ENCODE results near the gene ANO4. TPM values are rescaled to one million over a fixed set of nuclear protein-coding genes. Genes with fewer than 3 reads are reported as not detected.

ANO4 gene
- total RNA-seq, 1 experiment from 2014 or later, result 5.7 TPM

DNA sequence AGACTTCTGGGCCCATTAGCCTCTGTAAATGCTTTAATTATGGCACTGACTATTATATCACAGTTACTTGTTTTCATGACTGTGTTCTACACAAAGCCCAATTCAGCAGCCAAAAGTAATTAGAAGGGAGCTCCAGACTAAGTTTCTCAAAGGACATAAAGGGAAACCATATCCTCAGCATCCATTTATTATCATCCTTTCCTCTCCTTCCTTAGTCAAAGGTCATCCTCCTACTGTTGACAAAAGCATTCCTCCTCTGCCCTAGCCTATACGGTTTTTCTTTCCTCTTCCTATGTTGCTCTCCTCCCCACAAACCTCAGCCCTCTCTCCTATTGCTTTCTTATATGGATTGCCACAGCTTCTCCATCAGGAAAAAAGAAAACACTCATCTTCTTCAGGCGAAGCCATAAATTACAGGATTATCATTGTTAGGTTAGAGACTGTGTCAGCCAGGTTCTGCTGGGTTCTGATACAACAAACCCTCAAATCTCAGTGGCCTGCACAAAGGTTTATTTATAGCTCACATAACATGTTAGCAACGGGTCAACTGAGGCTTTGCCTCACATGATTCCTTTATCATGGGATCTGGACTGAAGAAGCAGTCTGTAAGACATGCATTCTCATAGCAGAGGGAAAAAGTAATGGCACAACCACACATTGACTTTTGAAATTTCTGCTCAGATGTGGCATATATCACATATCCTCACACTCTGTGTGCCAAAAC, 208.3 kb downstream of the ANO4 start:
- no peak overlapping the region for H3K27ac ChIP-seq (ENCODE audit: insufficient read length, low read depth, low read length)
- H3K79me1 ChIP-seq (ENCODE audit: insufficient read depth, low read depth, low read length, poor library complexity, severe bottlenecking), result no peaks in the 10 kb centered on the region
- no peak overlapping the region for H4K91ac ChIP-seq (ENCODE audit: insufficient read length, low read depth, low read length)
- no peaks in the 10 kb centered on the region for H3K27me3 ChIP-seq (ENCODE audit: insufficient read depth, low read length)
- no peak overlapping the region for H2AK5ac ChIP-seq (ENCODE audit: insufficient read length, low read length)
- no peak overlapping the region for H4K5ac ChIP-seq (ENCODE audit: insufficient read length, low read depth, low read length)
- no peak overlapping the region for H2BK5ac ChIP-seq (ENCODE audit: insufficient read length, low read length)
- no peak overlapping the region for H3K4me3 Mint-ChIP-seq
- no peak overlapping the region for H2BK120ac ChIP-seq (ENCODE audit: low read depth, low read length, poor library complexity, severe bottlenecking)
- no peaks in the 10 kb centered on the region for H4K20me1 ChIP-seq (ENCODE audit: control insufficient read depth, insufficient read depth, insufficient read length)
- H3K27me3 Mint-ChIP-seq (ENCODE audit: low read depth), result no peaks in the 10 kb centered on the region
- no peaks in the 10 kb centered on the region for H3K9me3 Mint-ChIP-seq
- no peak overlapping the region for H2BK15ac ChIP-seq (ENCODE audit: low read depth, low read length)
- H3K4me2 ChIP-seq (ENCODE audit: insufficient read depth, insufficient read length, low read length), result no peak overlapping the region
- H3T11ph ChIP-seq (ENCODE audit: low read length), result no peak overlapping the region
- no peak overlapping the region for H3K18ac ChIP-seq (ENCODE audit: insufficient read length, low read depth, low read length)
- H2AFZ ChIP-seq (ENCODE audit: low read length), result no peak overlapping the region
- H2BK20ac ChIP-seq (ENCODE audit: low read depth, low read length, poor library complexity, severe bottlenecking), result no peak overlapping the region
- no CpG with 5 or more reads among the region's 3 CpGs for WGBS (ENCODE audit: extremely low coverage, insufficient read length, low lambda C conversion rate)
- H3K79me2 ChIP-seq (ENCODE audit: insufficient read depth, low read length), result no peaks in the 10 kb centered on the region
- TF ChIP-seq, protein P1, sequence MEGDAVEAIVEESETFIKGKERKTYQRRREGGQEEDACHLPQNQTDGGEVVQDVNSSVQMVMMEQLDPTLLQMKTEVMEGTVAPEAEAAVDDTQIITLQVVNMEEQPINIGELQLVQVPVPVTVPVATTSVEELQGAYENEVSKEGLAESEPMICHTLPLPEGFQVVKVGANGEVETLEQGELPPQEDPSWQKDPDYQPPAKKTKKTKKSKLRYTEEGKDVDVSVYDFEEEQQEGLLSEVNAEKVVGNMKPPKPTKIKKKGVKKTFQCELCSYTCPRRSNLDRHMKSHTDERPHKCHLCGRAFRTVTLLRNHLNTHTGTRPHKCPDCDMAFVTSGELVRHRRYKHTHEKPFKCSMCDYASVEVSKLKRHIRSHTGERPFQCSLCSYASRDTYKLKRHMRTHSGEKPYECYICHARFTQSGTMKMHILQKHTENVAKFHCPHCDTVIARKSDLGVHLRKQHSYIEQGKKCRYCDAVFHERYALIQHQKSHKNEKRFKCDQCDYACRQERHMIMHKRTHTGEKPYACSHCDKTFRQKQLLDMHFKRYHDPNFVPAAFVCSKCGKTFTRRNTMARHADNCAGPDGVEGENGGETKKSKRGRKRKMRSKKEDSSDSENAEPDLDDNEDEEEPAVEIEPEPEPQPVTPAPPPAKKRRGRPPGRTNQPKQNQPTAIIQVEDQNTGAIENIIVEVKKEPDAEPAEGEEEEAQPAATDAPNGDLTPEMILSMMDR (conservative IDR thresholded peaks at IDR 0.05), result no peak
- H3K4me1 Mint-ChIP-seq, result no peaks in the 10 kb centered on the region
- no peak overlapping the region for H3K4ac ChIP-seq (ENCODE audit: low read depth, low read length)
- H3K56ac ChIP-seq (ENCODE audit: insufficient read length, low read depth, low read length), result no peak overlapping the region
- H3K9me3 ChIP-seq (ENCODE audit: control insufficient read depth, low read depth, low read length), result no peaks in the 10 kb centered on the region
- no peak for DNase-seq
- no peaks in the 10 kb centered on the region for H3K23me2 ChIP-seq (ENCODE audit: insufficient read length, low read depth, low read length, poor library complexity, severe bottlenecking)
- no peak overlapping the region for H3K27ac Mint-ChIP-seq
- no peaks in the 10 kb centered on the region for H3K36me3 Mint-ChIP-seq (ENCODE audit: insufficient read depth in 1 of 3, low read depth in 3 of 3)
- H2BK12ac ChIP-seq (ENCODE audit: insufficient read length, low read depth, low read length), result no peak overlapping the region
- H3K23ac ChIP-seq (ENCODE audit: insufficient read length, low read depth, low read length), result no peak overlapping the region
- no peaks in the 10 kb centered on the region for H3K4me1 ChIP-seq (ENCODE audit: insufficient read depth, low read length)
- H4K8ac ChIP-seq (replicated peaks; ENCODE audit: insufficient read length, low read depth, low read length), result no peak overlapping the region
- H3K9ac ChIP-seq (ENCODE audit: extremely low read depth, insufficient read length, low read length), result no peak overlapping the region
- no peak overlapping the region for H3K14ac ChIP-seq (ENCODE audit: insufficient read depth, low read length)
